Stomach smooth muscle (tissue), 2 donors: ENCODE data around the gene C3orf52.

Experiments
- H3K27ac ChIP-seq: one replicate; pipeline ENCODE4 v1.7.0; 2013; ENCODE audit warnings: mild to moderate bottlenecking, low read length, inconsistent platforms
- H3K27me3 ChIP-seq, 2 donors: one replicate each; pipeline ENCODE4 v1.7.0; 2013; ENCODE audit warnings: low read length in 2 of 2; ENCODE audit not compliant: insufficient read depth in 2 of 2, control insufficient read depth in 1 of 2
- H3K36me3 ChIP-seq, 2 donors: one replicate each; pipeline ENCODE4 v1.7.0; 2013; ENCODE audit warnings: low read length in 2 of 2; ENCODE audit not compliant: control insufficient read depth in 2 of 2, insufficient read depth in 2 of 2
- H3K4me1 ChIP-seq: one replicate; pipeline ENCODE4 v1.7.0; 2013; ENCODE audit warnings: low read length; ENCODE audit not compliant: control insufficient read depth, insufficient read depth
- H3K4me3 ChIP-seq, 2 donors: one replicate each; pipeline ENCODE4 v1.7.0; 2013; ENCODE audit warnings: low read length in 2 of 2
- H3K9ac ChIP-seq, 2 donors: one replicate each; pipeline ENCODE4 v1.7.0; 2013; ENCODE audit warnings: low read length in 2 of 2, mild to moderate bottlenecking in 1 of 2
- H3K9me3 ChIP-seq, 2 donors: one replicate each; pipeline ENCODE4 v1.7.0; 2013; ENCODE audit warnings: low read length in 2 of 2; ENCODE audit not compliant: control insufficient read depth in 2 of 2
- donor health status: healthy.
- donor health status: Pancreatic carcinoma.

Gene C3orf52

GRCh38 chr3:112101916-112102315 is 15.7 kb downstream of the C3orf52 start:
- no peaks in the 10 kb centered on the region for H3K9me3 ChIP-seq

GRCh38 chr3:112104774-112105173 is 18.6 kb downstream of the C3orf52 start:
- no peak overlapping the region for H3K9ac ChIP-seq
- H3K27ac ChIP-seq = no peak overlapping the region
- no peaks in the 10 kb centered on the region for H3K27me3 ChIP-seq
- H3K4me1 ChIP-seq = no peaks in the 10 kb centered on the region
- H3K36me3 ChIP-seq = no peaks in the 10 kb centered on the region
- no peak overlapping the region for H3K4me3 ChIP-seq
- no peaks in the 10 kb centered on the region for H3K9me3 ChIP-seq

More at GRCh38 chr3:112101916-112102315, 15.7 kb downstream of the C3orf52 start:
- Histone ChIP-seq H3K4me3 (no peak overlapping the region), H3K9ac (no peak overlapping the region), H3K36me3 (no peaks in the 10 kb centered on the region), H3K27ac (no peak overlapping the region), H3K4me1 (no peaks in the 10 kb centered on the region), H3K27me3 (no peaks in the 10 kb centered on the region)

- no peaks in the 10 kb centered on the region for H3K4me1 ChIP-seq
- H3K27ac ChIP-seq = no peak overlapping the region
- no peaks in the 10 kb centered on the region for H3K36me3 ChIP-seq
- H3K9ac ChIP-seq = no peak overlapping the region
- no peak overlapping the region for H3K4me3 ChIP-seq
- H3K27me3 ChIP-seq = no peaks in the 10 kb centered on the region
- no peaks in the 10 kb centered on the region for H3K9me3 ChIP-seq
Observed at GRCh38 chr3:112109322-112109721, 23.1 kb downstream of the C3orf52 start.

DNA sequence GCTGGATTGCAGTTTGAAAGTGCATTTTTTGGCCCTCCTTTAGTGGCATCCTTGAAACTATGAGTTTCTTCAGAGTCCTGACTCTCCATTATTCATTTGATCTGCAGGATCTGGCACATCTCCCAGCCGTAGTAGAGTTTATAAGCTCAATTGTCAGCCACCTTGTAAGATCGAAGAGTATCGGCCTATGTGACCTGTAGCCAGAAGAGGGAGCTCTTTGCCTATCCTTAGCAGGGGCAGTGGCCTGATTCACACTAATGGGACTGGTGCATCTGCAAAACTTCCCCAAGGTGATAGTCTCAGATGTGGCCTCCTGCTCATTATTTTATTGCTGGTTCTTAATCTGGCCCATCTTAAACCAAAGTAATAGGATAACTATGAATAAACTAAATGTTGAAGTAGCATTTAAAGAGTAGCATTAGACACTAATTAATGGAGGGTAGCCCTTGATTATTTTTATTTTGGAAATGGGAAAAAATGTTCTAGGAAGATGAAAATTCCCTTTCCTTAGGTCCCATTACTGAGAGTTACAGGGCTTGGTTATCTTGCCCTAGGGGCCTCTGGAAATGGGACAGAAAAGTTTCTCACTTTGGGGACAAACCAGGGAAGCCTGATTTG is 25.7 kb downstream of the C3orf52 start:
- no peaks in the 10 kb centered on the region for H3K4me1 ChIP-seq
- no peak overlapping the region for H3K27ac ChIP-seq
- H3K4me3 ChIP-seq = no peak overlapping the region
- no peak overlapping the region for H3K9ac ChIP-seq
- no peaks in the 10 kb centered on the region for H3K36me3 ChIP-seq
- no peaks in the 10 kb centered on the region for H3K9me3 ChIP-seq
- no peaks in the 10 kb centered on the region for H3K27me3 ChIP-seq

DNA sequence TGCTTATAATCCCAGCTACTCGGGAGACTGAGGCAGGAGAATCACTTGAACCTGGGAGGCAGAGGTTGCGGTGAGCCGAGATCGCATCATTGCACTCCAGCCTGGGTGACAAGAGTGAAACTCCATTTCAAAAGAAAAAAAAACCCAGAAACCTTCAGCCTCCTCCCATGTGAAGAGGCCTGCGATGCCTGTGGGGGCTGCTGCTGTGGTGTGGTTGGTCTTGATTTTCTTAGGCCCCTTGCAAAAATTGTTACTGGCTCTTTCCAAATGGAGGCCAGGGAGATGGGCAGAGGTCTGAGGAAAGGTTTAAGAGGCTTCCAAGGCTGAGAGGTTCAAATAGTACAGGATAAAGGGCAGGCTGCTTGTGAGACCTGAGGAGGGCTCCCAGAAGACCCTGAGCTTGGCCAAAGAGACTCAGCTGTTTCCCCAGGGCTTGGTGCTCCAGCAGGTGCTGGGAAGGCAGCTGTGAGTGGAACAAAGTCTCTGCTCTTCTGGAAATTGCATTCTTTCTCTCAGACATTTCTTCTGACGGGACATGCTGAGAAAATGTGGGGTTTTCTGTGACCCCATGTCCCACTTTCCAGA is 28.5 kb downstream of the C3orf52 start:
- Histone ChIP-seq H3K9ac (no peak overlapping the region), H3K4me3 (no peak overlapping the region), H3K27me3 (no peaks in the 10 kb centered on the region), H3K9me3 (no peaks in the 10 kb centered on the region), H3K4me1 (no peaks in the 10 kb centered on the region), H3K27ac (no peak overlapping the region), H3K36me3 (no peaks in the 10 kb centered on the region)

- Histone ChIP-seq H3K4me3 (no peak overlapping the region), H3K27ac (no peak overlapping the region), H3K9me3 (no peaks in the 10 kb centered on the region), H3K27me3 (no peaks in the 10 kb centered on the region), H3K4me1 (no peaks in the 10 kb centered on the region), H3K9ac (no peak overlapping the region), H3K36me3 (no peaks in the 10 kb centered on the region)
Observed at GRCh38 chr3:112115161-112115739, 29.1 kb downstream of the C3orf52 start.

DNA sequence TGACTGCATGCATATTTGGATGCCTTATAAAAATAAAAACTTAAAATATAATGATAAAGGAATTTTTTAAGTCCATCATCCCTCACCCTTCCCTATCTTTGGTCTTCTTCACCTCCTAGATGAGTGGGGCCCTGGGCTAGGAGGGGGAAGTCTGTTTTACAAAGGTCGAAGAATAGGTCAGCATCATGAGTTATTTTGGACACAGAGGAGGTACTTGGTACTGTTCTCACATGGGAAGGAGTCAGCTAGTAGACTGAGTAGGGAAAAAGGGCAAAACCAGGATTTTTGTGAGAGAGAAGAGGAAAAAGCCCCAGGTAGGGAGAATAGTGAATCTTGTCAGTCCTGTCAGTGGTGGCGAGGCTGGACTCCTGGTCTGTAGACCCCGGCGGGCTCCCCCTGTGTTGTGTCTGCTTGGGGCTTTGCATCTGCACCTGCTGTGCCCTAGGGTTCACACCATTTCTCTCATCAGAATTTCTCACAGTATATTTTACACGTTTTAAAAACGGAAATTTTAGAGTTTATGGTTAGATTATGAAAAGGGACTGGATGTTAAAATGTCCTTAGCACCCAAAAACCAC is 29.7 kb downstream of the C3orf52 start:
- H3K27ac ChIP-seq = no peak overlapping the region
- no peaks in the 10 kb centered on the region for H3K36me3 ChIP-seq
- no peaks in the 10 kb centered on the region for H3K9me3 ChIP-seq
- H3K9ac ChIP-seq = no peak overlapping the region
- no peaks in the 10 kb centered on the region for H3K27me3 ChIP-seq
- no peak overlapping the region for H3K4me3 ChIP-seq
- no peaks in the 10 kb centered on the region for H3K4me1 ChIP-seq

DNA sequence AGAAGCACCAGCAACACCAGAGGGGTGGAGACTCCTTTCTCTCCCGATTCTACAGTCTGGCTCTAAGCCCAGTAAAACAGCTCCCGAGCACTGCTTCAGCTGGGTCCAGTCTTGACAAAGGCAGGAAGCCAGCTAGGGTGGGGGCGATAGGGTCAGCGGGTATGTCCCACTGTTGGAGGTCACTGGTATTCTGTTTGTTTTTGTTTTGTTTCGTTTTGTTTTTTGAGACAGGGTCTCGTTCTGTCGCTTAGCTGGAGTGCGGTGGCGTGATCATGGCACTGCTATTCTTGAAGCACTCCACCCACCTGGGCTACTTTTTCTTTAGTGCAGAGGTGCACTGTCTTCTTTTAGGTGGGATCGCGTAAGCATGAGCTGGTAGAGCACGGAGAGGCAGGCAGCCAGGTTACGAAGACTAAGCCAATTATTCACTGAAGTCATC is 30.6 kb downstream of the C3orf52 start:
- Histone ChIP-seq H3K9ac (no peak overlapping the region), H3K27ac (no peak overlapping the region), H3K4me1 (no peaks in the 10 kb centered on the region), H3K36me3 (no peaks in the 10 kb centered on the region), H3K27me3 (no peaks in the 10 kb centered on the region), H3K4me3 (no peak overlapping the region), H3K9me3 (no peaks in the 10 kb centered on the region)

- Histone ChIP-seq H3K9me3 (no peaks in the 10 kb centered on the region), H3K27ac (no peak overlapping the region), H3K9ac (no peak overlapping the region), H3K36me3 (no peaks in the 10 kb centered on the region), H3K4me1 (no peaks in the 10 kb centered on the region), H3K4me3 (no peak overlapping the region), H3K27me3 (no peaks in the 10 kb centered on the region)
Observed at GRCh38 chr3:112117415-112117814, 31.2 kb downstream of the C3orf52 start.

DNA sequence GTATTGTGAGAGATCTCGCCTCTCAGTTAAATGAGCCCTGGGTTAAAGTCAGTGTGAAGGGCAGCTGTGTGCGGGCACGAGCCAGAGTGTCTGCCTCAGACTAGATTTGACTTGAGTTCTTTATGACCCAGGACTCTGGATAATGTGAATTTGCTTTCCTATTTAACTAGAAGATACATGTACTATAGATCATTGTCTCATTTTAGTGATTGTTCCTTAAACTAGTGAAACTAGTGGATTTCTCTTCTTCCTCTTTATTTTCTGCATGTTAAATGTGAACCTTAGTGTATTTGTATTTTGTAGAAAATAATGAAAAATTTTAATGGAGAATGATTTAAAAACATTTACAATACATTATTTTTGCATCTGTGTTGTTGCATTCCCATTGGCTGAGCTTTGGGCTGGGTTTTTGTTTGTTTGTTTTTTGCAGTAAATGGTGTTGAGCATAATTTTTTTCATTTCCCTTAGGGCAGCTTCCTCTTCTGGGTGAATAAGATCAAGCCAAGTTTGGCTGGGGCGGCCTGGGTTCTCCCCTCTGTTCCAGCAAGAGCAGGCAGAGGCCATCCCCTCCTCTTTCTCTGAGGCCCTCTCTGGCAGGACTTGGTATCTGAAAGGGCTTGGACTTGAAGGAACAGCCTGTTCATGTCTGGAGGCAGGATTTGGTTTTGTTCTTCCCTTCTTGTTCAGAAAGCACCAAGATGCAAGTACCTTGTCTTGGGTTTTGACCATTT is 31.8 kb downstream of the C3orf52 start:
- no peaks in the 10 kb centered on the region for H3K36me3 ChIP-seq
- H3K27ac ChIP-seq = no peak overlapping the region
- H3K9ac ChIP-seq = no peak overlapping the region
- no peak overlapping the region for H3K4me3 ChIP-seq
- no peaks in the 10 kb centered on the region for H3K9me3 ChIP-seq
- no peaks in the 10 kb centered on the region for H3K27me3 ChIP-seq
- H3K4me1 ChIP-seq = no peaks in the 10 kb centered on the region
